A673 (cell line): ENCODE data around the gene VPS16. TPM values are rescaled to one million over a fixed set of nuclear protein-coding genes. Genes with fewer than 3 reads are reported as not detected.

Experiments
- BruUV-seq: library from RNA; stranded (reverse); fragments of 400-500 nt; replicated peaks from 2 replicates; lab custom pipeline; 2021; lab: Mats Ljungman, UMichigan
- CTCF ChIA-PET: fragments of 300-600 bp; sonication (Branson Sonifier 250); formaldehyde crosslinking; loops from one replicate; lab custom pipeline; 2022; ENCODE audit warnings: antibody characterized with exemption; lab: Charles Lee
- POLR2A ChIA-PET: fragments of 300-600 bp; sonication (Branson Sonifier 250); formaldehyde crosslinking; loops from one replicate; lab custom pipeline; 2022; ENCODE audit warnings: antibody characterized with exemption; ENCODE audit not compliant: low non-redundant PET; lab: Charles Lee
- DNase-seq: peaks from one replicate; pipeline ENCODE4 v3.0.0-alpha.2; 2015; ENCODE audit warnings: low spot score
- H3K27ac ChIP-seq: fragments of 200-600 bp; sonication (generic); 2 replicates; pipeline ENCODE4 v1.5.1; 2016; ENCODE audit warnings: mixed run types, low read depth, mild to moderate bottlenecking, mixed read lengths, antibody characterized with exemption, low read length; ENCODE audit not compliant: poor library complexity, severe bottlenecking
- H3K27me3 ChIP-seq: fragments of 200-600 bp; sonication (generic); replicated peaks from 2 replicates; pipeline ENCODE4 v1.6.1; 2017; ENCODE audit warnings: mixed run types, low read depth, mild to moderate bottlenecking, mixed read lengths, antibody characterized with exemption, low read length; ENCODE audit not compliant: insufficient read depth, poor library complexity
- H3K36me3 ChIP-seq: fragments of 200-600 bp; sonication (generic); 2 replicates; pipeline ENCODE4 v1.6.1; 2016; ENCODE audit warnings: mixed run types, mild to moderate bottlenecking, mixed read lengths, antibody characterized with exemption, low read length; ENCODE audit not compliant: insufficient read depth, poor library complexity, severe bottlenecking
- H3K4me1 ChIP-seq: fragments of 200-600 bp; sonication (generic); 2 replicates; pipeline ENCODE4 v1.6.1; 2017; ENCODE audit warnings: mixed run types, mild to moderate bottlenecking, mixed read lengths, antibody characterized with exemption, low read length; ENCODE audit not compliant: insufficient read depth, poor library complexity, severe bottlenecking
- H3K4me3 ChIP-seq: fragments of 200-600 bp; sonication (generic); 2 replicates; pipeline ENCODE4 v1.5.1; 2016; ENCODE audit warnings: low read depth, mixed run types, mild to moderate bottlenecking, mixed read lengths, low read length; ENCODE audit not compliant: poor library complexity, severe bottlenecking
- H3K9me3 ChIP-seq: fragments of 200-600 bp; sonication (generic); 2 replicates; pipeline ENCODE4 v1.6.1; 2016; ENCODE audit warnings: mixed run types, low read depth, mild to moderate bottlenecking, mixed read lengths, antibody characterized with exemption, low read length; ENCODE audit not compliant: poor library complexity, severe bottlenecking
- EZH2 ChIP-seq: fragments of 200-600 bp; sonication (generic); IDR thresholded peaks from 2 replicates; pipeline ENCODE4 v1.6.1; 2017; ENCODE audit warnings: borderline replicate concordance, low read depth, mild to moderate bottlenecking, mixed read lengths, antibody characterized with exemption, low read length; ENCODE audit not compliant: poor library complexity, severe bottlenecking
- intact Hi-C: fragments of 100-400 bp; cut with micrococcal nuclease; formaldehyde crosslinking; loops from one replicate; pipeline ENCODE4 v1.10.0; 2022; ENCODE audit not compliant: unreplicated experiment
- total RNA-seq: library from RNA; stranded (reverse); gene quantifications from 2 replicates; pipeline ENCODE4 v1.2.3, GENCODE V29; 2021
- TF ChIP-seq, protein P1 (sequence below): fragments of 300-800, 200-600 bp; sonication (generic); conservative IDR thresholded peaks from 2 replicates; pipeline ENCODE4 v1.5.1; 2017; ENCODE audit warnings: low read depth, mild to moderate bottlenecking, antibody characterized with exemption, low read length, moderate library complexity, mixed read lengths

Gene VPS16
- total RNA-seq, 1 experiment from 2014 or later: 37.8 TPM

DNA sequence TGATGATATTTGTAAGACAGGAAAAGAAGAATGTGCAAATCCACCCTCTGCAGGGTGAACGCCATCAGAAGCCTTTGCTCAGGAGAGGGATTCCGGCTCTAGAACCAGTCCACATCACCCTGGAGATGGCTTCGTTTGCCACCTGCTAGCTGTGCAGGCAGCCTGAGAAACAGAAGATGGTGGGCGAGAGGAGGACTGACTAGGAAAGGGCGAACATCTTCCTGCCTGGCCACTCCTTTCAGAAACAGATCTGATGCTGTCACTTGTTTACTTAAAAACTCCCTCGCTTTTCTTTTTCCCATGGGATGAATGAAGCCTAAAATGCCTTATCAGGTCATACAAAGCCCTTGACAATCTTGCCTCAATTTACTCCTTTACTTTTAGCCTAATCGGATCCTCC lies 33.9 kb downstream of the VPS16 start:
- Histone ChIP-seq H3K27ac (peak overlapping the region; percentile 85), H3K4me3 (peak overlapping the region; percentile 100), H3K27me3 (no peaks in the 10 kb centered on the region), H3K36me3 (no peaks in the 10 kb centered on the region), H3K9me3 (no peaks in the 10 kb centered on the region), H3K4me1 (peaks cover 32% of the 10 kb centered on the region)
- DNase-seq: no peak
- TF ChIP-seq, protein P1, sequence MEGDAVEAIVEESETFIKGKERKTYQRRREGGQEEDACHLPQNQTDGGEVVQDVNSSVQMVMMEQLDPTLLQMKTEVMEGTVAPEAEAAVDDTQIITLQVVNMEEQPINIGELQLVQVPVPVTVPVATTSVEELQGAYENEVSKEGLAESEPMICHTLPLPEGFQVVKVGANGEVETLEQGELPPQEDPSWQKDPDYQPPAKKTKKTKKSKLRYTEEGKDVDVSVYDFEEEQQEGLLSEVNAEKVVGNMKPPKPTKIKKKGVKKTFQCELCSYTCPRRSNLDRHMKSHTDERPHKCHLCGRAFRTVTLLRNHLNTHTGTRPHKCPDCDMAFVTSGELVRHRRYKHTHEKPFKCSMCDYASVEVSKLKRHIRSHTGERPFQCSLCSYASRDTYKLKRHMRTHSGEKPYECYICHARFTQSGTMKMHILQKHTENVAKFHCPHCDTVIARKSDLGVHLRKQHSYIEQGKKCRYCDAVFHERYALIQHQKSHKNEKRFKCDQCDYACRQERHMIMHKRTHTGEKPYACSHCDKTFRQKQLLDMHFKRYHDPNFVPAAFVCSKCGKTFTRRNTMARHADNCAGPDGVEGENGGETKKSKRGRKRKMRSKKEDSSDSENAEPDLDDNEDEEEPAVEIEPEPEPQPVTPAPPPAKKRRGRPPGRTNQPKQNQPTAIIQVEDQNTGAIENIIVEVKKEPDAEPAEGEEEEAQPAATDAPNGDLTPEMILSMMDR: no peak
- TF ChIP-seq EZH2: no peak
- ChIA-PET POLR2A (no interaction called here), CTCF (no interaction called here)
- intact Hi-C loops: loop anchor here (5.0 kb wide), 1 partner anchor 123 kb away; no protein-coding TSS in a partner anchor
- BruUV-seq: TSS peak; percentile 36

DNA sequence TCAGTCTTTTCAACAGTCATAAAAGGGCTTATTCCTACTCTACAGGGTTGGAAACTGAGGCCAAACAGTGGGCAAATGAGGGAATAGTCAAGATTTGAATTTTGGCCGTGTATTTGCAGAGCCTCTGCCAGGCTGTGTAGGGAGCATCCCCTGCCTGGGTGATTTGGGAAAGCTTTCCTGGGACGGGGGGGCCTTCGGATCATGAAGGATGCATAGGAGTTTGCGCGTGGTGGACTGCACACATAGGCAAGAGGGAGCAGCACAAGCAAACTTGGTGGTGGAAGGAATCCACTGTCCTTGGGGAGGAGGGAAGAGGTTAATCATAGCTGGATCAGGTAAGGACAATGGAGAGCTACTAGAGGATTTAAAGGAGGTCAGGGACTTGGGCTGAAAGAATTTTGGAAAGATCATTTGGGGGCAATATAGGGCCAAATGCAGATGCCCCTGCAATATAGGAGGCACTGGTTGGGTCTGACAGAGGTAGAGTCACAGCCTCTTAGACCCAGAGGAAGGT lies 35.2 kb downstream of the VPS16 start:
- DNase-seq: no peak
- no peak overlapping the region for H3K27ac ChIP-seq
- no peaks in the 10 kb centered on the region for H3K9me3 ChIP-seq
- CTCF ChIA-PET: no interaction called here
- H3K27me3 ChIP-seq: no peaks in the 10 kb centered on the region
- POLR2A ChIA-PET: no interaction called here
- no peak overlapping the region for H3K4me3 ChIP-seq
- TF ChIP-seq, protein P1: no peak
- no peak for TF ChIP-seq EZH2
- no peaks in the 10 kb centered on the region for H3K36me3 ChIP-seq
- H3K4me1 ChIP-seq: peaks cover 25% of the 10 kb centered on the region
- BruUV-seq: no TSS peak
- intact Hi-C loops: no loop called here

DNA sequence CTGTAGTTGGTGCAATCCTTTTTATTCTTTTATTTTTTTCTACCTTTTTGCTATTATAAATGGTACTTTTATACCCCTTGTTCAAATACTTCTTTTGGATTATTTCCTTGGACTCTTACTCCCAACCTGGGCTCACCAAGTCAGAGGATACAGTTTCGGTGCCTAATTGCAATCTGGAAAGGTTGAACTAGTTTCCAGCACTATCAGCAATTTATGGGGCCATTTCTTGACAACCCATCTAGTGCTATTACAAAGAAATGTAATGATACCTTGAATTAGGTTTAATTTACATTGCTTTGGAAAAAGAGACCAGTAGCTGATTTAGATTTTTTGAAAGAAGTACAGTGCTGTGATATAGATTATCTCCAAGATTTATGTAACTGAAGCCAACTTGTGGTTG lies 38.0 kb downstream of the VPS16 start:
- ChIA-PET POLR2A (no interaction called here), CTCF (no interaction called here)
- no peaks in the 10 kb centered on the region for H3K9me3 ChIP-seq
- intact Hi-C loops: no loop called here
- TF ChIP-seq, protein P1: no peak
- TF ChIP-seq EZH2: no peak
- no peak overlapping the region for H3K27ac ChIP-seq
- no peaks in the 10 kb centered on the region for H3K36me3 ChIP-seq
- H3K27me3 ChIP-seq: no peaks in the 10 kb centered on the region
- H3K4me3 ChIP-seq: no peak overlapping the region
- no TSS peak for BruUV-seq
- H3K4me1 ChIP-seq: peaks cover 7% of the 10 kb centered on the region
- no peak for DNase-seq
